ENCODE measurements around the gene CT45A10. TPM values are rescaled to one million over a fixed set of nuclear protein-coding genes. Genes with fewer than 3 reads are reported as not detected.
"Not testable (repeated sequence)": the region's sequence is repeated elsewhere in the genome, so short reads cannot be mapped to it uniquely, and the experiment has no call there.

Gene CT45A10
- polyA plus RNA-seq, 2 of the 4 experiments (the other 2 are of a cell fraction): 0.16 TPM; not detected in 1

- no peak for TF ChIP-seq FOXS1 (CRISPR knock-in tag; IDR thresholded peaks at IDR 0.05)
These were observed 38.6 kb upstream of the CT45A10 start (continued) for GRCh38 chrX:135931644-135932487.

- H3K4me3 ChIP-seq: no peak overlapping the region
- no peak overlapping the region for H3K4me2 ChIP-seq
- WGBS (ENCODE audit: missing lambda C conversion rate): 2% methylated on average over 2 of the region's 2 CpGs
- ChIA-PET POLR2A (no interaction called here), CTCF (no interaction called here)
- H3K4me1 ChIP-seq: no peaks in the 10 kb centered on the region
- no peak overlapping the region for H3K27ac ChIP-seq
- no peak for ATAC-seq
- DNase-seq (ENCODE audit: low read depth in 1 of 2, low spot score in 1 of 2): no peak
- FAIRE-seq: no peak
- no peaks in the 10 kb centered on the region for H3K9me3 ChIP-seq
- TF ChIP-seq NFE2L2 (conservative IDR thresholded peaks at IDR 0.05; ENCODE audit: low read length) (no peak), RCOR1 (IDR thresholded peaks at IDR 0.05; ENCODE audit: low read depth, low read length) (no peak), EHF (CRISPR knock-in tag; IDR thresholded peaks at IDR 0.05) (no peak), USF2 (IDR thresholded peaks at IDR 0.05) (no peak), PBX3 (IDR thresholded peaks at IDR 0.05) (no peak), RFX5 (IDR thresholded peaks at IDR 0.05) (no peak), HMGXB4 (CRISPR knock-in tag; IDR thresholded peaks at IDR 0.05; ENCODE audit: borderline replicate concordance) (no peak), ATOH8 (CRISPR knock-in tag; IDR thresholded peaks at IDR 0.05; ENCODE audit: low read depth) (no peak), HOXB13 (CRISPR knock-in tag; IDR thresholded peaks at IDR 0.05; ENCODE audit: low read depth) (no peak), REST (IDR thresholded peaks at IDR 0.05) (no peak), ZSCAN20 (CRISPR knock-in tag; IDR thresholded peaks at IDR 0.05) (no peak), HDAC2 (IDR thresholded peaks at IDR 0.05) (no peak), JUNB (IDR thresholded peaks at IDR 0.05) (no peak)
These were observed 34.7 kb upstream of the CT45A10 start for GRCh38 chrX:135927897-135928296.

- POLR2A ChIA-PET: no interaction called here
- no peaks in the 10 kb centered on the region for H3K9me3 ChIP-seq
- H3K27ac ChIP-seq: no peak overlapping the region
- peak; percentile 1 to 4 for DNase-seq (ENCODE audit: low read depth in 1 of 2, low spot score in 1 of 2)
- H3K4me1 ChIP-seq: no peaks in the 10 kb centered on the region
- CTCF ChIA-PET: interaction anchor here (0.6 to 1.0 kb wide), 2 partner anchors 12 to 37 kb away, joined by 3 read pairs; no protein-coding TSS in a partner anchor
- peak in 1 of 2 experiments; percentile 37; a peak in 2 of 6 replicates for ATAC-seq
- TF ChIP-seq CHD4 (IDR thresholded peaks at IDR 0.05; ENCODE audit: borderline replicate concordance) (no peak), ELK1 (IDR thresholded peaks at IDR 0.05; ENCODE audit: low read depth, low read length) (no peak), CTCF (IDR thresholded peaks at IDR 0.05) (0 out of 3 replicates have a peak, but pooled peaks have one; percentile 16), HOXB13 (CRISPR knock-in tag; IDR thresholded peaks at IDR 0.05; ENCODE audit: low read depth) (no peak), GATA3 (IDR thresholded peaks at IDR 0.05; ENCODE audit: borderline replicate concordance) (no peak)
- WGBS (ENCODE audit: missing lambda C conversion rate): 38% methylated on average over 5 of the region's 5 CpGs
- H3K4me2 ChIP-seq: no peak overlapping the region
- no peak for FAIRE-seq
- H3K4me3 ChIP-seq: no peak overlapping the region
These were observed 30.1 kb upstream of the CT45A10 start for GRCh38 chrX:135923353-135923752.

- peak; percentile 7 for FAIRE-seq
- H3K4me1 ChIP-seq; H3K4me3 ChIP-seq; ATAC-seq; H3K27ac ChIP-seq; H3K4me2 ChIP-seq; H3K9me3 ChIP-seq; DNase-seq (ENCODE audit: low read depth in 1 of 2, low spot score in 1 of 2); POLR2A ChIA-PET: not testable (repeated sequence)
- 0% methylated on average over 1 of the region's 1 CpG for WGBS (ENCODE audit: missing lambda C conversion rate)
- CTCF ChIA-PET: interaction anchor here (1.5 kb wide), 1 partner anchor 11 kb away, joined by 4 read pairs; no protein-coding TSS in a partner anchor
These were observed 27.3 kb upstream of the CT45A10 start for GRCh38 chrX:135920516-135920915.
